NCI-H1092 (cell line): ENCODE results near the gene SLC35F4.
"Not testable (repeated sequence)": the region's sequence is repeated elsewhere in the genome, so short reads cannot be mapped to it uniquely, and the experiment has no call there.

Source experiments
- DNase-seq: peaks from one replicate; lab custom pipeline; 2025; lab: John Stamatoyannopoulos, UW

The SLC35F4 gene

GRCh38 chr14:57865403-57866198, at the start of gene SLC35F4:
TSS of gene SLC35F4 (minus strand) at chr14:57866092.
- peak; percentile 49 for DNase-seq

DNA sequence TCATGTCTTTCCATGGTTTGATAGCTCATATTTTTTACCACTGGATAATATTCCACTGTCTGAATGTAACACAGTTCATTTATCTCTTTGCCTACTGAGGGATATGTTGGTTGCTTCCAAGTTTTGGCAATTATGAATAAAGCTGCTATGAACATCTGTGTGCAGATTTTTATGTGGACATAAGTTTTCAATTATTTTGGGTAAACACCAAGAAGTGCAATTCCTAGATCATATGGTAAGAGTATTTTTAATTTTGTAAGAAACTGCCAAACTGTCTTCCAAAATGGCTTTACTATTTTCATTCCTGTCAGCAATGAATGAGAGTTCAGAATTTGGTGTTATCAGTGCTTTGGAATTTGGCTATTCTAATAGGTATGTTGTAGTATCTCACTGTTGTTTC, 43.7 kb upstream of the SLC35F4 start:
- no peak for DNase-seq

DNA sequence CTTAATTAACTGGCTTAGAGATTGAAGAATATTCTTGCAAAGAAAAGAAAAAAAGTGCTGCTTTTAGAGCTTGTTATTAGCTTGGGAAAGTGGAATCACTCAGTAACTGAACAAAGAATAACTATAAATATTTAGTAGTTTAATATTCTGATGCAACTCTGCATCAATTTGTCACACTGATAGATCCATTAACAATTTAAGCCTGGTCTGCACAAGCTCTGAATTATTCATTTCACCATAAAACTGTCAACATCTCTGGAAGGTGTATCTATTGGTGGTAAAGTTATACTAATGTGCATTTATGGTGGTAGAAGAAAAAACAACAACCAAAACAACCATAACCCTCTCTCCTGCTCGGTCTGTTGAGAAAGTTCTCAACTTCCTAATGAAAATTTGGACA, 38.1 kb upstream of the SLC35F4 start:
- no peak for DNase-seq

- DNase-seq, result no peak
These were observed 33.1 kb upstream of the SLC35F4 start for GRCh38 chr14:57898837-57899572.

DNA sequence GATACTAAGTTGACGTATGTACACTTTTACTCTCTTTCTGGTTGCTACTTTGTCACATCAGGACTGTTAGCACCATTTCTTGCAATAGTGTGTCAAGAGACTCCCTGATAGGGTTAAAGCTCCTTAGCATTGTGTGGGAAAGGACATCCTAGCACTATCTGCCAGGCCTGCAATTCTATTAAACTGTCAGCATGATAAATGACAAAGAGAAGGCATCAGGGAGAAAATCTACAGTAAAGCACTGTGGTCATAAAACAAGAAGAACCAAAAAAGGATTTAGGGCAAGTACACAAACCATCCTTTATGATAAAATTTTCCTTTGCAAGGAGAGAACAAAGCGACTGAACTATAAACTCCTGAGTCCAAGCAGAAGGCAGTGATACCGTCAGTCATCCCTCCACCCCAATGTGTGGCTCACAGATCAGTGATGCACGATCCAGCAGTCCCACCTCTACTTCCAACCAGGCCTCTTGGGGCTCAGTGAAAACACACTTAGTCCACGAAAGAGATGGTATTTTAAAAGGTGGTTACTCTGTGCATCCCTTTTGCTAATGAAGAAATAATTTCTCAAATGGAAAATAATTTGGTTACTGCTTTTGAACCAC, 31.4 kb upstream of the SLC35F4 start:
- DNase-seq, result no peak

DNA sequence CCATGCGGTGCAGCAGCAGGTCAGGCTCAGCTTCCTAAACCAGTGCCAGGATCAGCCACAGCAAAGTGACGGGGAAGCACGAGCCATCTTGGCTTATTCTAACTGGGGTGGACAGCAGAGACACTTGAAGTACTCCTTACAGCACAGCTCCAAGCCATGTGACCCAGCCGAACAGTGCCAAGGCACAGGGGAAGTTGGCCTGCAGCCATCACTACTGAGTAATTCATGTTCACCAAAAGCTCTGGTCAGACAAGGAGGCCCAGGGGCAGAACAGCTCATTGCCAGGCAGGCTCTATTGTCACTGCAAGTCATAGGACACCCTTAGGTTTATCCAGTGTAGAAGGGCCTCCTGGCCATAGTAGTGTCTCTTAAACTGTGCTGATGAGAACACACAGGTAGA, 23.4 kb upstream of the SLC35F4 start:
- DNase-seq, result peak; percentile 45

- DNase-seq, result no peak
These were observed 18.3 kb upstream of the SLC35F4 start for GRCh38 chr14:57884175-57884574.

GRCh38 chr14:57883061-57883460, 17.2 kb upstream of the SLC35F4 start:
- DNase-seq, result no peak

GRCh38 chr14:57879516-57879915, 13.6 kb upstream of the SLC35F4 start:
- DNase-seq, result no peak

- DNase-seq, result no peak
These were observed 10.1 kb upstream of the SLC35F4 start for GRCh38 chr14:57875985-57876384.

DNA sequence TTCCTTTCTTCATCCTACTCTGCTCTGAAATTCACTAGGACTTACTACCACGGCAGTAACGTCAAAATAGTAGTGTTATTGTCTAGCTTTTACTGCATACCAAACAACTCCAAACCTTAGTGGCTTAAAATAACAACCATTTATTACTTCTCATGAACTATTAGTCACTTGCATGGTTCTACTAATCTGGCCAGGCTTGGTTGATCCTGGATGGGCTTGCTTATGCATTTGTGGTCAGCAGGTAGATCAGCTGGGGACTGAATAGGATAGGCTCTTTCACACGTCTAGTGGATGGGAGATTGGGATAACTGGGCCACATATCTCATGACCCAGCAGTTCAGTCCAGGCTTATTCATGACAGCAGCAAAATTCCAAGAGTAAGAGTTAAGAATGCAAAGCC, 9.4 kb upstream of the SLC35F4 start:
- no peak for DNase-seq

DNA sequence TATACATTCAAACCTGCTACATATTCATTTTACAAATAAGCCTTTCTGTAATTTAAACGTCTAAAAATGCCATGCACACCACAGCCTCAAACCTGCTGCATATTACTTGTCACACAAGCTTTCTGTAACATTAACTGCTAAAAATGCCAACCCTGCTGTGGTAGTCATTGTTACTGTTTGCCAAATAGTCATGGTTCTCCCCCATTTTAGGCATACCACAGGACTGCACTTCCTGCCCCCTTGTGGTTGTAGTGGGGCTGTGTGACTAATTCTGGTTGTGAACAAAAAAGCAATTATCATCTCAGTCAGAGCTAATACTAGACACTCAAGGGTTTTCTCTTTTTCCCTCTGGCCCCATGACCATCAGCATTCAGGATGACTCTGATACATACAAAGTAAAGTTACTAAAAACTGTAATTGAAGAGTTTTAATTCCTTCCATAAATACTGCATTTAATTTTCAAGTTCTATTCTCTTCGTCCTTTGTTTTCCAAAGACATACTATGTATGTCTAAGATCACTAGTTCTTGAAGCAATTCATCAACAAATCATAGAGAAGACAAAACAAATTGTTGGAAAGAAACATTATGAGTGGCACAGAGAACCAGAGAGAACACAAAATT, 5.7 kb upstream of the SLC35F4 start:
- DNase-seq, result peak; percentile 4

DNA sequence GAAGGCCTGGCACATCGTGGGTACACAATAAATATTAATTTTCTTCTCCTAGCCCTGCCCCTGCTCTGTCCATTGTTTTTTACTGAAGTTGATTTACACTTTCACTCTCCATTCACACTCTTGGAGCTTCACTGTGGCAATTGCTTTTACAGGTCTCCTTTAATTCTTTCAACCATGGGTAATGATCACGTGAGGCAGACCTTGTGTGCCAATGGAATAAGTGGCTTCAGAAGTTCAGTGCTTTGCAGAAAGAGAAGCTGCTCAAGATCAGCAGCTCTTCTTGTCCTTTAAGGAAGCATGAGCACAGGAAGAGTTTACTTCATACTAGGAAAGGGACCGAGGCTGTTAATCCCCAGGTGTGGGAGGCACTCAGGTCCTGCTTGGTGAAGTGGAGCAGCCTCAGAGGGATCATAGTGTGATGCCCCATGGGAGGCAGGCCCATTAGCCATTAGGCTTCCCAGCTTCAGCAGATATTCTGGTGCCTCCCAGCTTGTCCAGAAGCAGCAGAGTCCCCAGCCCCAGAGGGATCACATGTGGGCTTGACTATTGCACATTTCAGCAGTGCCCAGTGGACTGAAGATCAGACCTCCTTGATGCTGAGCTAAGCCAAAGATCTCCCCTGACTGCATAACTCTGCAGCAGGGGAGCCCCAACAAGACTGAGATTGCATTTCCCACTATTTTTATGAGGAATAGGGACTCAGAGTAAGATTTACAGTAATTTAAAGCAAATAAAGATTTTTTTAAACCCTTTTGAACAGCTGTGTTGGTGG, 5.0 kb upstream of the SLC35F4 start:
- no peak for DNase-seq

GRCh38 chr14:57869617-57870016, 3.7 kb upstream of the SLC35F4 start:
- DNase-seq, result no peak

DNA sequence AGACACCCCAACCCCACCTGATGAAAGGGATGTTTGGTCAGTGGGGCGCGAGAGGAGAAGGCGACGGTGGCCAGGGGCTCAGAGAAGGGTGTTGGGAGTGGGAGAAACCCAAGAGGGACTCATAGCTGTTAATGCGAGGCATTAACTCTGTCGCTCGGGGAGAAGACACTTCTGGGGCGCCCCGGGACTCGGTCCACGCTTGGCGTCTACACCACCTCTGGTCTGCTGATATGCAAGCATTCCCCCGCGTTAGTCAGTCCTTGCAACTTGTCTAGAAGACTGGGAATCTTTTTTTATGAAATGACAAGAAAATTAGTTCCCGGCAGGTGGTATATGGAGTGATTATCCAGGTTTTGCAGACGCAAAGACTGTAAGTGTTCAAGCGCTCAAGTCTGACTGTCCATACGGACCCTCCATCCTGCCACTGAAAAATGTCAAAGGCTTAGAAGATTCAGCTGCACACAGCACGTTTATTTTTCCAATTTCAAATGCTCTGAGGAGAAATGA, 360 bp upstream of the SLC35F4 start:
- DNase-seq, result no peak

DNA sequence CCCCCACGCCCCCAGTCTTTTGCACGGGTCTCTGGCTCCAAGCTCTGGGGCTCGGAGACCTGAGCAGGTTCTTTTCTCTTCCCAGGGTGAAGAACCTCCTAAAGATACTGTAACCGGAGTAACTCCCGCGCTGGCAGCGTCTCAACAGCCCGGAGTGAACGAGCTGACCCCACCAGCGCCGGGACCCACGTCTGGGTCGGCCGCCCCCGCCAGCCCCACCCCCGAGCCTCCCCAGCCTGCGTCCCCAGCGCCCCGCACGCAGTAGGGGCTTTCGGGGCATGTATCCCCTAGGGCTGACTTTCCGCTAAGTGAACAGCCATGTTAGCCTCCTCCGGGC, 858 bp downstream of the SLC35F4 start:
- DNase-seq, result peak; percentile 49

DNA sequence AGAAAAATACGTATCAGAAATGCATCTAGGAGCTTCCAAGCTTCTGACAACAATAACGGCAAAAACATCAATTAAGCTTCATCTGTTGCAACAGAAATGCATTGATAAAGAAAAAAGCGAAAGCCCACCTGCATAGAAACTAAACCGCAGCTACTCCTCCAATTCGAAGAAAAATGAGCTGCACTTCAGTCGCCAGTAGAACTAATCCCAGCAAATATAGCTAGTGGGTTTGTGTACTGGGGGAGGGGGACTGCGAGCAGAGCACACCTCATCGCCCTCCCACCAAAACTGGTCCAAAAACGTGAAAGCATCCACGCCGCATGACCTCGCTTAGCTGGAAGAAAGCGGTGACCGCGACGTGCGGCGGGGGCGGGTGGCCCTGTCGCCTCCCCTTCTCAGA, 1.2 kb downstream of the SLC35F4 start:
- no peak for DNase-seq

- no peak for DNase-seq
These were observed 2.4 kb downstream of the SLC35F4 start for GRCh38 chr14:57863471-57863870.

DNA sequence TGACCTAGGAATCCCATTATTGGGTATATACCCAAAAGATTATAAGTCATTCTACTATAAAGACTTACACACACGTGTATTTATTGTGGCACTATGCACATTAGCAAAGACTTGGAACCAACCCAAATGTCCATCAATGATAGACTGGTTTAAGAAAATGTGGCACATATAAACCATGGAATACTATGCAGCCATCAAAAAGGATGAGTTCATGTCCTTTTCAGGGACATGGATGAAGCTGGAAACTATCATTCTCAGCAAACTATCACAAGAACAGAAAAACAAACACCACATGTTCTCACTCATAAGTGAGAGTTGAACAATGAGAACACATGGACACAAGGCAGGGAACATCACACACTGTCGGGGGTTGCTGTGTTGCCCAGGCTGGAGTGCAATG, 10.2 kb downstream of the SLC35F4 start:
- not testable (repeated sequence) for DNase-seq

GRCh38 chr14:57854571-57854970, 11.3 kb downstream of the SLC35F4 start:
- DNase-seq, result no peak

DNA sequence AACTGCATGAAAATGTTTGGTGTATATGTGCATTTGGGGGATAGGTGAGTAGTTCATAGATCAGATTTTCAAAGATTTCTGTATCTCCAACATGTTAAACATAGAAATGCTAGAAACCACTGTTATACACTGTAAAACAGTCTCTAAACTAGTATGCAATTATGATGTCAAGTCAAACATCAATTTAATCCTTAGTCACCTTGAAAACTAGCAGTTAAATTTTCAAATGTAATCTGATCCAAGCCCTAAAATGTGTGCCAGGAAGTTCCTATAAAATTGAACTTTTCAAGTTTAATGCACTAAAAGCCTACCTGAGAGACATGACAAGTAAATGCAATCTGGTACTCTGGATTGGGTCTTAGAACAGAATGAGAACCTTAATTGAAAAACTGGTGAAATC, 14.5 kb downstream of the SLC35F4 start:
- DNase-seq, result no peak

DNA sequence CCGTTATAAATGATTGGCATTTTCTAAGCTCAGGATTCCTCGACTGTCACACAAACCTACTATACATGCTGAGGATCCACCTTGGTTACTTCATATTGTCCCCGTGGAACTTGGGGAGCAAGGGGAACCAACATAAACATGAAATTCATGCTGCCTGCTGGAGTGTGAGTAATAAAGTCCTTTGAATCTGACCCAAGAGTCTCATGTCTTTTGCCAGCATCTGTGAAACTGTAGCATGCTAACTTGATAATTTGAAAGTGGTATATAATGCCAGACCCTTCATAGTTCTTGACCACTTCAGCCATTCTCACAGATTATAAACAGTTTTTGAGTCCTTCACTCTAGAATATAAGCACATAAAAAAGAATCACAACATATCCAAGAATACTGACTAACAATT, 17.1 kb downstream of the SLC35F4 start:
- no peak for DNase-seq
